HepG2 (cell line): ENCODE results near the gene NAT14. TPM values are rescaled to one million over a fixed set of nuclear protein-coding genes. Genes with fewer than 3 reads are reported as not detected.

Source experiments
- BCL6 ChIP-seq: IDR thresholded peaks from 2 replicates; pipeline ENCODE4 v1.6.1; 2016; ENCODE audit warnings: missing genetic modification reagents, missing compliant biosample characterization
- ETV5 ChIP-seq: IDR thresholded peaks from 2 replicates; pipeline ENCODE4 v1.6.1; 2018; ENCODE audit warnings: missing biosample characterization, missing genetic modification reagents, inconsistent platforms, borderline replicate concordance
- FLYWCH1 ChIP-seq: sonication (generic); formaldehyde crosslinking; IDR thresholded peaks from 2 replicates; pipeline ENCODE4 v1.8.1; 2023; ENCODE audit warnings: mild to moderate bottlenecking, missing genetic modification reagents
- JUNB ChIP-seq: sonication (generic); formaldehyde crosslinking; IDR thresholded peaks from 2 replicates; pipeline ENCODE4 v1.8.0; 2022; ENCODE audit warnings: missing genetic modification reagents, mild to moderate bottlenecking, borderline replicate concordance
- KLF15 ChIP-seq: sonication (generic); formaldehyde crosslinking; IDR thresholded peaks from 2 replicates; pipeline ENCODE4 v1.8.1; 2023; ENCODE audit warnings: borderline replicate concordance, mild to moderate bottlenecking, inconsistent platforms, missing genetic modification reagents, mixed read lengths
- MAF1 ChIP-seq: sonication (generic); formaldehyde crosslinking; IDR thresholded peaks from 2 replicates; pipeline ENCODE4 v1.5.0; 2020; ENCODE audit warnings: missing genetic modification reagents, borderline replicate concordance
- MIER3 ChIP-seq: IDR thresholded peaks from 2 replicates; pipeline ENCODE4 v1.6.1; 2016; ENCODE audit warnings: missing compliant biosample characterization, borderline replicate concordance
- NCOR1 ChIP-seq: fragments of 200-600 bp; sonication (generic); IDR thresholded peaks from 2 replicates; pipeline ENCODE4 v1.7.0; 2017; ENCODE audit warnings: antibody characterized with exemption, low read length, borderline replicate concordance
- ONECUT2 ChIP-seq: sonication (generic); formaldehyde crosslinking; IDR thresholded peaks from 2 replicates; pipeline ENCODE4 v1.4.0; 2020; ENCODE audit warnings: missing genetic modification reagents
- RFXANK ChIP-seq: IDR thresholded peaks from 2 replicates; pipeline ENCODE4 v1.6.1; 2016
- TEF ChIP-seq: sonication (generic); formaldehyde crosslinking; IDR thresholded peaks from 2 replicates; pipeline ENCODE4 v1.5.0; 2020; ENCODE audit warnings: missing genetic modification reagents
- TFAP4 ChIP-seq: sonication (generic); IDR thresholded peaks from 2 replicates; pipeline ENCODE4 v1.6.1; 2016; ENCODE audit warnings: low read depth, borderline replicate concordance
- U2AF2 ChIP-seq: fragments of 200-400 bp; formaldehyde crosslinking; IDR thresholded peaks from 2 replicates; pipeline ENCODE4 v1.6.1; 2017; ENCODE audit warnings: low read depth, mild to moderate bottlenecking, low read length
- ZNF781 ChIP-seq: sonication (generic); formaldehyde crosslinking; IDR thresholded peaks from 2 replicates; pipeline ENCODE4 v1.5.1; 2020; ENCODE audit warnings: borderline replicate concordance, mild to moderate bottlenecking, missing genetic modification reagents; ENCODE audit errors: not compliant biosample characterization
- ZSCAN21 ChIP-seq: sonication (generic); formaldehyde crosslinking; IDR thresholded peaks from 2 replicates; pipeline ENCODE4 v1.8.0; 2022; ENCODE audit warnings: mild to moderate bottlenecking, missing genetic modification reagents, moderate library complexity, borderline replicate concordance
- polyA plus RNA-seq, 8 experiments: library from polyadenylated mRNA; depleted of rRNA in 3 of 8; stranded (reverse) in 7 of 8; unstranded in 1 of 8; fragments of >200 nt; fragmentation: Illumina TruSeq in 4 of 8; extraction: Trizol in 4 of 8; gene quantifications; 2 replicates each; pipeline versions ENCODE4 v1.2.1 to v1.2.3, GENCODE V29; 2011 to 2016; ENCODE audit warnings: low read depth in 4 of 8, missing spikeins in 1 of 8, mixed read lengths in 1 of 8; ENCODE audit not compliant: insufficient read depth in 1 of 8
- total RNA-seq, 5 experiments: library from RNA; depleted of rRNA; stranded (reverse); fragments of >200 nt; fragmentation: Illumina TruSeq; extraction: Trizol; gene quantifications; 2 replicates each; pipeline ENCODE4 v1.2.3, GENCODE V29; 2016; ENCODE audit warnings: low read depth in 1 of 5
- TF ChIP-seq, protein P1 (sequence below), 2 experiments: sonication (generic) in 1 of 2; formaldehyde crosslinking in 1 of 2; IDR thresholded peaks; 2 replicates each; pipeline versions ENCODE4 v1.5.1 to v1.6.1; 2011 to 2020; ENCODE audit warnings: borderline replicate concordance in 1 of 2, low read depth in 1 of 2, low read length in 1 of 2, mild to moderate bottlenecking in 1 of 2, missing genetic modification reagents in 1 of 2, moderate library complexity in 1 of 2
- TF ChIP-seq, protein P2 (sequence below): sonication (generic); formaldehyde crosslinking; IDR thresholded peaks from 2 replicates; pipeline ENCODE4 v1.4.0; 2020; ENCODE audit warnings: mild to moderate bottlenecking, missing genetic modification reagents, borderline replicate concordance
- TF ChIP-seq, protein P3 (sequence below): sonication (generic); formaldehyde crosslinking; IDR thresholded peaks from 2 replicates; pipeline ENCODE4 v1.5.1; 2020; ENCODE audit warnings: mild to moderate bottlenecking, moderate library complexity, missing genetic modification reagents
- TF ChIP-seq, protein P4 (sequence below): sonication (generic); formaldehyde crosslinking; IDR thresholded peaks from 2 replicates; pipeline ENCODE4 v1.5.0; 2020; ENCODE audit warnings: mild to moderate bottlenecking, missing genetic modification reagents, moderate library complexity

Gene NAT14
- total and polyA plus RNA-seq, 2 of the 13 experiments (the other 11 are each of a cell fraction or from before 2014, with no cell fraction given): 20.7 to 22.3 TPM

DNA sequence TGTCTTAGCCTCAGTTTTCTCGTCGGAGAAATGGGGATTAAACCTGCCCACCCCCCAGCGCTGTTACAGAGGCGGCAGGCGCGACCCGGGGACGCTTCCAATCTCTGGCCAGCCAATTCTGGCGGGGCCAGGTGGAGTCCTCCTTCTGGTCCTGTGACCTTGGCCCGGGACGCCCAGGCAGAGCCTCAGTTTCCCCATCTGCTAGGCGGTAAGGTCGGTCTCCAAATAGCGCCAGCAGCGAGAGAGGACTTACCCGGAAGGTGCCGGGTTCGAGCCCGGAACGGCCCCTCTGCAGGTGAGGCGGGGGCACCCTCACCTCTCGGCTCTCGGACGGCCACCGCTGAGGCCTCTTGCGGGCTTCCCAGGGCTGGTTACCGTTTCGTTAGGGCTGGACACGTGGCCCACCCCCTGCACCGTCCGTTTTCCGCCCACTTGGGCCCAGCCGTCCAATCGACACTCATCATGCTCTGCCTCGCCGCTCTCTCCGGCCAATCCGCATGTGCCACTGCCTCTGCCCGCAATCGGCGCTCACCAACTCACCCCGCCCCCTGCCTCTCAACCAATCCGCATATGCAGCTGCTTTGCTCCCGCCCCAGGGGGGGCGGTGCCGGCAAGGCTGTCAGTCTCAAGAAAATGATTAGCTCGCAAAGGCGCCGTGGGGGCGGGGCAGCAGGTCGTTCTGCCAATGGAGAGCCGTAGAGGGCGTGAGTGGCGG is 23.6 kb upstream of the NAT14 start, which contains the start of gene ISOC2 (continued):
- TF ChIP-seq ZSCAN21: 0 out of 2 replicates have a peak, but pooled peaks have one; percentile 50
- TF ChIP-seq RFXANK (CRISPR knock-in tag): no peak; the same call in 1 of the 2 replicates
- no peak for TF ChIP-seq JUNB (CRISPR knock-in tag)
- peak; percentile 29 for TF ChIP-seq ZNF781
- TF ChIP-seq MAF1 (CRISPR knock-in tag): no peak; the same call in 1 of the 2 replicates
- TF ChIP-seq ONECUT2 (CRISPR knock-in tag): no peak; the same call in 1 of the 2 replicates
- TF ChIP-seq FLYWCH1 (CRISPR knock-in tag): no peak
- TF ChIP-seq, protein P1, sequence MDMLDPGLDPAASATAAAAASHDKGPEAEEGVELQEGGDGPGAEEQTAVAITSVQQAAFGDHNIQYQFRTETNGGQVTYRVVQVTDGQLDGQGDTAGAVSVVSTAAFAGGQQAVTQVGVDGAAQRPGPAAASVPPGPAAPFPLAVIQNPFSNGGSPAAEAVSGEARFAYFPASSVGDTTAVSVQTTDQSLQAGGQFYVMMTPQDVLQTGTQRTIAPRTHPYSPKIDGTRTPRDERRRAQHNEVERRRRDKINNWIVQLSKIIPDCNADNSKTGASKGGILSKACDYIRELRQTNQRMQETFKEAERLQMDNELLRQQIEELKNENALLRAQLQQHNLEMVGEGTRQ (IDR thresholded peaks at IDR 0.05; ENCODE audit: low read depth, low read length): peak; percentile 88
- TF ChIP-seq, protein P1 (CRISPR knock-in tag; IDR thresholded peaks at IDR 0.05; ENCODE audit: borderline replicate concordance): peak; percentile 91; the same call in 1 of the 2 replicates
- TF ChIP-seq, protein P2, sequence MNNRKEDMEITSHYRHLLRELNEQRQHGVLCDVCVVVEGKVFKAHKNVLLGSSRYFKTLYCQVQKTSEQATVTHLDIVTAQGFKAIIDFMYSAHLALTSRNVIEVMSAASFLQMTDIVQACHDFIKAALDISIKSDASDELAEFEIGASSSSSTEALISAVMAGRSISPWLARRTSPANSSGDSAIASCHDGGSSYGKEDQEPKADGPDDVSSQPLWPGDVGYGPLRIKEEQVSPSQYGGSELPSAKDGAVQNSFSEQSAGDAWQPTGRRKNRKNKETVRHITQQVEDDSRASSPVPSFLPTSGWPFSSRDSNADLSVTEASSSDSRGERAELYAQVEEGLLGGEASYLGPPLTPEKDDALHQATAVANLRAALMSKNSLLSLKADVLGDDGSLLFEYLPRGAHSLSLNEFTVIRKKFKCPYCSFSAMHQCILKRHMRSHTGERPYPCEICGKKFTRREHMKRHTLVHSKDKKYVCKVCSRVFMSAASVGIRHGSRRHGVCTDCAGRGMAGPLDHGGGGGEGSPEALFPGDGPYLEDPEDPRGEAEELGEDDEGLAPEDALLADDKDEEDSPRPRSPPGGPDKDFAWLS (CRISPR knock-in tag): no peak
- TF ChIP-seq ETV5 (CRISPR knock-in tag): peak; percentile 78; the same call in 1 of the 2 replicates
- no peak for TF ChIP-seq MIER3 (CRISPR knock-in tag)
- TF ChIP-seq, protein P3, sequence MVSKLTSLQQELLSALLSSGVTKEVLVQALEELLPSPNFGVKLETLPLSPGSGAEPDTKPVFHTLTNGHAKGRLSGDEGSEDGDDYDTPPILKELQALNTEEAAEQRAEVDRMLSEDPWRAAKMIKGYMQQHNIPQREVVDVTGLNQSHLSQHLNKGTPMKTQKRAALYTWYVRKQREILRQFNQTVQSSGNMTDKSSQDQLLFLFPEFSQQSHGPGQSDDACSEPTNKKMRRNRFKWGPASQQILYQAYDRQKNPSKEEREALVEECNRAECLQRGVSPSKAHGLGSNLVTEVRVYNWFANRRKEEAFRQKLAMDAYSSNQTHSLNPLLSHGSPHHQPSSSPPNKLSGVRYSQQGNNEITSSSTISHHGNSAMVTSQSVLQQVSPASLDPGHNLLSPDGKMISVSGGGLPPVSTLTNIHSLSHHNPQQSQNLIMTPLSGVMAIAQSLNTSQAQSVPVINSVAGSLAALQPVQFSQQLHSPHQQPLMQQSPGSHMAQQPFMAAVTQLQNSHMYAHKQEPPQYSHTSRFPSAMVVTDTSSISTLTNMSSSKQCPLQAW (CRISPR knock-in tag): peak; percentile 47; the same call in 1 of the 2 replicates
- TF ChIP-seq, protein P4, sequence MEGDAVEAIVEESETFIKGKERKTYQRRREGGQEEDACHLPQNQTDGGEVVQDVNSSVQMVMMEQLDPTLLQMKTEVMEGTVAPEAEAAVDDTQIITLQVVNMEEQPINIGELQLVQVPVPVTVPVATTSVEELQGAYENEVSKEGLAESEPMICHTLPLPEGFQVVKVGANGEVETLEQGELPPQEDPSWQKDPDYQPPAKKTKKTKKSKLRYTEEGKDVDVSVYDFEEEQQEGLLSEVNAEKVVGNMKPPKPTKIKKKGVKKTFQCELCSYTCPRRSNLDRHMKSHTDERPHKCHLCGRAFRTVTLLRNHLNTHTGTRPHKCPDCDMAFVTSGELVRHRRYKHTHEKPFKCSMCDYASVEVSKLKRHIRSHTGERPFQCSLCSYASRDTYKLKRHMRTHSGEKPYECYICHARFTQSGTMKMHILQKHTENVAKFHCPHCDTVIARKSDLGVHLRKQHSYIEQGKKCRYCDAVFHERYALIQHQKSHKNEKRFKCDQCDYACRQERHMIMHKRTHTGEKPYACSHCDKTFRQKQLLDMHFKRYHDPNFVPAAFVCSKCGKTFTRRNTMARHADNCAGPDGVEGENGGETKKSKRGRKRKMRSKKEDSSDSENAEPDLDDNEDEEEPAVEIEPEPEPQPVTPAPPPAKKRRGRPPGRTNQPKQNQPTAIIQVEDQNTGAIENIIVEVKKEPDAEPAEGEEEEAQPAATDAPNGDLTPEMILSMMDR (CRISPR knock-in tag): no peak
- no peak for TF ChIP-seq BCL6 (CRISPR knock-in tag)
- TF ChIP-seq TEF (CRISPR knock-in tag): no peak
- TF ChIP-seq TFAP4: no peak
- TF ChIP-seq NCOR1: peak; percentile 37; the same call in 1 of the 2 replicates
- TF ChIP-seq KLF15: no peak; the same call in 1 of the 2 replicates
- no peak for TF ChIP-seq U2AF2
